Retinal pigment epithelial cell (primary cell): ENCODE data around the gene TCFL5.

Source experiments
- DNase-seq: peaks from one replicate; pipeline ENCODE4 v3.0.0-alpha.2; 2010; ENCODE audit warnings: low read depth
- H3K4me3 ChIP-seq: 2 replicates; pipeline ENCODE4 v1.5.1; 2011; ENCODE audit warnings: mild to moderate bottlenecking, low read length, control low read depth, moderate library complexity
- CTCF ChIP-seq: conservative IDR thresholded peaks from 2 replicates; pipeline ENCODE4 v1.5.1; 2011; ENCODE audit warnings: low read depth, low read length, control low read depth, inconsistent platforms

TCFL5 gene

GRCh38 chr20:62816031-62816883 is 45.4 kb downstream of the TCFL5 start:
- DNase-seq, result no peak
- TF ChIP-seq CTCF, result no peak
- H3K4me3 ChIP-seq, result peak overlapping the region; percentile 37

- no peak overlapping the region for H3K4me3 ChIP-seq
- TF ChIP-seq CTCF, result no peak
- DNase-seq, result peak; percentile 59
These were observed 46.3 kb downstream of the TCFL5 start for GRCh38 chr20:62815066-62815991.

GRCh38 chr20:62814709-62815065 is 46.9 kb downstream of the TCFL5 start:
- no peak for TF ChIP-seq CTCF
- H3K4me3 ChIP-seq, result no peak overlapping the region
- DNase-seq, result no peak

- TF ChIP-seq CTCF, result no peak
- no peak for DNase-seq
- H3K4me3 ChIP-seq, result no peak overlapping the region
These were observed 47.4 kb downstream of the TCFL5 start for GRCh38 chr20:62814060-62814708.

- no peak for TF ChIP-seq CTCF
- no peak overlapping the region for H3K4me3 ChIP-seq
- DNase-seq, result no peak
These were observed 48.0 kb downstream of the TCFL5 start for GRCh38 chr20:62813588-62813987.

GRCh38 chr20:62812907-62813200 is 48.8 kb downstream of the TCFL5 start:
- H3K4me3 ChIP-seq, result no peak overlapping the region
- TF ChIP-seq CTCF, result no peak
- no peak for DNase-seq
